GM12864 (cell line): ENCODE results near the gene C18orf32.

Experiments used
- DNase-seq: peaks from one replicate; pipeline ENCODE4 v3.0.0-alpha.2; 2011; ENCODE audit warnings: low read depth
- H3K4me3 ChIP-seq: 2 replicates; pipeline ENCODE4 v1.5.1; 2011; ENCODE audit warnings: mild to moderate bottlenecking, low read depth, low read length, control low read depth
- TF ChIP-seq, protein P1 (sequence below): IDR thresholded peaks from 2 replicates; pipeline ENCODE4 v1.5.1; 2011; ENCODE audit warnings: low read depth, mild to moderate bottlenecking, moderate library complexity, low read length, control low read depth, inconsistent platforms; ENCODE audit errors: missing control alignments

Gene C18orf32

DNA sequence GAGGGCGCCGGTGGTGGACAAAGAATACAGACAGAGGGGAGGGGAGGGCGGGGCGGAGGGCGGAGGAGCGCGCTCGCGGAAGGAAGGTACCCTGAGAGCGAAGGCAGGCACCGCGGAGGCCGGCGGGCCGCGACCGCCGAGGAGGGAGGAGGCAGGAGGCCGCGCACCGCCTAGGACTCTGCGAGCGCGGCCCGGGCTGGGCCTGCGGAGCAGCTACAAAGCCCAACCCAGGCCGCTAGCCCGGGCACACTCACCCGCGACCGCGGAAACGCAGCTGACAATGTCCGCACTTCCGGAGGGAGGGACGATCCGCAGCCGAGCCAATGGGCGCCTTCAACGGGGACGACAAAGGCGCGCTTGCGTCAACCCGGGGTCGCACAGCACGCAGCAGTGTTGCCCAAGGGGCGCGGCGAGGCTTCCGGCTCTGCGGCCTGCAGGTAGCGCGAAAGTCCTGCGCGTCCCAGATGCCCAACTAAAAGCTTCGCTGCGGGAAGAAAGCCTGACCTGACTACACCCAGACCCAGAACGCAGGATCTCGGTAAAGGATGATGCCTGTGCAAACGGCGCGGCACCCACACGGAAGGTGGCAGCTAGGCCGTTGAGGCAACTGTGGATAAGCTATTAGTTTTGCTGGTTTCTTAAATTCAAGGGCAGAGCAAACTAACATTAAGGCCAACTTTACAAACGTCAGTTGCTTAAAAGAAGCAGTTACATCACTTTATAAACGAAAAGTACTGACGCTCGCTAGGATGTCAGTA lies at the start of gene C18orf32:
Gene C18orf32 (minus strand): TSS at position 282 of the 758 bp plus-strand sequence. CDS start 3,486 bp downstream, outside the sequence.
- TF ChIP-seq, protein P1, sequence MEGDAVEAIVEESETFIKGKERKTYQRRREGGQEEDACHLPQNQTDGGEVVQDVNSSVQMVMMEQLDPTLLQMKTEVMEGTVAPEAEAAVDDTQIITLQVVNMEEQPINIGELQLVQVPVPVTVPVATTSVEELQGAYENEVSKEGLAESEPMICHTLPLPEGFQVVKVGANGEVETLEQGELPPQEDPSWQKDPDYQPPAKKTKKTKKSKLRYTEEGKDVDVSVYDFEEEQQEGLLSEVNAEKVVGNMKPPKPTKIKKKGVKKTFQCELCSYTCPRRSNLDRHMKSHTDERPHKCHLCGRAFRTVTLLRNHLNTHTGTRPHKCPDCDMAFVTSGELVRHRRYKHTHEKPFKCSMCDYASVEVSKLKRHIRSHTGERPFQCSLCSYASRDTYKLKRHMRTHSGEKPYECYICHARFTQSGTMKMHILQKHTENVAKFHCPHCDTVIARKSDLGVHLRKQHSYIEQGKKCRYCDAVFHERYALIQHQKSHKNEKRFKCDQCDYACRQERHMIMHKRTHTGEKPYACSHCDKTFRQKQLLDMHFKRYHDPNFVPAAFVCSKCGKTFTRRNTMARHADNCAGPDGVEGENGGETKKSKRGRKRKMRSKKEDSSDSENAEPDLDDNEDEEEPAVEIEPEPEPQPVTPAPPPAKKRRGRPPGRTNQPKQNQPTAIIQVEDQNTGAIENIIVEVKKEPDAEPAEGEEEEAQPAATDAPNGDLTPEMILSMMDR = no peak
- peak within 1 kb of the TSS; percentile 74 for H3K4me3 ChIP-seq
- DNase-seq = peak; percentile 83

DNA sequence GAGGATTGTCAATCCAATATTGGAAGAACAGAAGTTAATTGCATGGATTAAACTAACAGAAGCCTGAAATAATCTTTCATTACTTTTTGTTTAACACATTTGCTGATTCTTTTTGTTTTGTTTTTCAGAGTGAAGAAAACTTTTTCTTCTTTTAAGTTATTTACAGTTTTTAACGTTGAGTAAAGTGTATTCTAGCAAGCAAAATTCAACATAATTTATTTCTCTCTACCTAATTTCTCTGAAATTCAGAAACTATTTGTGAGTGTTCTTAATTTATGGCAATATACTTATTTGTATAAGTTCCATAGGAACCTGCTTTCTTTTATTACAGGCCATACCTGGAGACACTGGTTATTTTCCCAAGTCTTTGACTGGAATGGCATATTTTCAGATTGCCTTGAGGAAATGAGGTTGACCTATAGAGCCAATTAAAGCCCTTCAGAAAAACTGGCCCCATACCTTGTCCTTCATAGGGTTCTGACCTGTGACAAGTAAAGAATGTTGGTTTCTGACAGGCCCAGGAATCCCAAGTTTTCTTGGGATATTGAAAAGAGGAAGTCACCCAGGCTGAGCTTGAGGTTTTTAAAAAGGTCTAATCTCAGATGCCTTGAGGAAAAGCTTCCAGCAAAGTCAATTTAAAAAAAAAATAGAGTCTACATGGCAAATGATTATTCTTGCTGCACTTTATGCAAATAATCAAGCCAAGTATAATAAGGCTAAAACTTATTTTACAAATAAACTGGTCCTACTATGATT lies 48.0 kb upstream of the C18orf32 start:
- no peak overlapping the region for H3K4me3 ChIP-seq
- TF ChIP-seq, protein P1 = no peak
- no peak for DNase-seq

DNA sequence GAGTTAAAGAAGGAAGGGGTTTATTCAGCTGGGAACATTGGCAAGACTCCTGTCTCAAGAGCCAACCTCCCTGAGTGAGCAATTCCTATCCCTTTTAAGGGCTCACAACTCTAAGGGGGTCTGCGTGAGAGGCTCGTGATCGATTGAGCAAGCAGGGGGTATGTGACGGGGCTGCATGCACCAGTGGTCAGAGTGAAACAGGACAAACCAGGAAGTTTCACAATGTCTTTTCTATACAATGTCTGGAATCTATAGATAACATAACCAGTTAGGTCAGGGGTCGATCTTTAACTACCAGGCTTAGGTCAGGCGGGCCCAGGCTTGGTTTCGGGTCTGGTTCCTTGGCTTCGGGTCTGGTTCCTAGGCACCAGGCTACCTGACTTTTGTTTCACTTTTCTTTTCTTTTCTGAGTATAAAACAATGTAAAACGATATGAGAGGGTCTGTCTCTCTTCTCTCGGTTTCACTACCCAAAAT lies 44.7 kb upstream of the C18orf32 start:
- H3K4me3 ChIP-seq = peak overlapping the region; percentile 38
- DNase-seq = no peak

DNA sequence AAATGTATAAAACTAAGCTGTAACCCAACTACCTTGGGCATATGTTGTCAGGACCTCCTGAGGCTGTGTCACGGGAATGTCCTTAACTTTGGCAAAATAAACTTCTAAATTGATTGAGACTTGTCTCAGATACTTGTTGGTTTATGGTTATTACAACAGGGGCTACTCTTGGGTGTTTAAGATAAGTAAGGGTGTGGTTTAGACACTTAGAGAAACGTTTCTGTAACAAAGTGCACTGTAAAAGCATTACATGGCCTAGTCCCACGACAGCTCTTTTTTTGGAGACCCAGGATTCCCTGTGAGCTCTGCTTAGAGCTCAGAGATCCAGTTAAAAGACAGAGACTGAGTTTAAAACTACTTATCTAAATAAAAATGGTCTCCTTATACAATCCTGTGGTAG lies 42.6 kb upstream of the C18orf32 start:
- TF ChIP-seq, protein P1 = no peak
- H3K4me3 ChIP-seq = no peak overlapping the region
- no peak for DNase-seq

More for the DNA sequence above, 44.7 kb upstream of the C18orf32 start:
- TF ChIP-seq, protein P1 = no peak

DNA sequence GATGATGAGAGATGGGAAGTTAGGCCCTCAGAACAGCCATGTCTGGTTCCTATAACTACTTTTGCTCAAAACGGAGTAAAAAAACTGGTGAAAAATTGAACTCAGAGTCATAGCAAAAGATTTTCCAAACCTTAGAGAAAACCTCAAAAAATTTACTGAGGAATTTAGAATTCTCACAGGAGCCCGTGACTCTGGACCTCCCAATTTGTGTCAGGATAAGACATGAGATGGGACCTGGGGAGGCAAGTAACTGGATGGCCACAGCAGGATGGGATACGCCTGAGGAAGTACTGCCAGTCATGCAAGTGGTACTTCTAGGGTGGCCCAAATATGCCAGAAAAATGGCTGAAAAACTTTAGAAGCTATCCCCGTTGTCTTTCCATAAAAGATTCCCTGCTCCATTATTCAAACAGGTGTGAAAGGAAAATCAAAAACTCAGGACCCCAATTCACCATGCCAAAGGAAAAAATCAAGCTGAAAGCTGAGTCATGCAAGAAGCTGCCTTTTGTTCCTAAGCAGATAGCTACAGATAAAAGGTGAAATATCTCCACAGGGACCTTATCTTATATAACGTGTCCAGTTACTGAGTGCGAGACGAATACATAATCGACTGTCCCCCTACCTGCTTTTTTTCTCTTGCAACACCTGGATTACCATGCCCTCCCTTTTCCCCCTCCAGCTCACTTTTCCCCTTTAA lies 40.7 kb upstream of the C18orf32 start:
- TF ChIP-seq, protein P1 = no peak
- no peak for DNase-seq
- H3K4me3 ChIP-seq = no peak overlapping the region

DNA sequence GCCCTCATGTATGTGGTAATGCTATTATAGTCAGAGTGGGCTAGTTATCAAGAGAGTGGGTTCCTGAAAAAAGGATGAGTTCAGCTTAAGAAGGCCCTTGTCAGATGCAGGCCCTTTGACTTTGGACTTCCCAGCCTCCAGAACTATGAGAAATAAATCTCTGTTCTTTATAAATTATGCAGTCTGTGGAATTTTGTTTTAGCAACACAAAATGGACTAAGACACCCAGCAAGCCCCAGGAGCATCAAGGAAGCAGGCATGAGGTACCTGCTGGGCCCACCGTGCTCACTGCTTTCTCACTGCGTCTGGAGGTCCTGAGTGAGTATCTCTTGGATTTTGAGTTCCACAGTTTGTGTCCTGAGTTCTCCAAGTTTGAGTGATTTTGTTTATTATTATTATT lies 38.9 kb upstream of the C18orf32 start:
- no peak overlapping the region for H3K4me3 ChIP-seq
- TF ChIP-seq, protein P1 = no peak
- no peak for DNase-seq
